NCI-H526 (cell line): Measurements from ENCODE around the gene UTF1.
"Not testable (repeated sequence)": the region's sequence is repeated elsewhere in the genome, so short reads cannot be mapped to it uniquely, and the experiment has no call there.

ENCODE experiments used
- DNase-seq, 2 experiments: peaks; one replicate each; lab custom pipeline; 2025; lab: John Stamatoyannopoulos, UW

UTF1 gene

GRCh38 chr10:133227256-133227655, 2.8 kb upstream of the UTF1 start:
- no peak for DNase-seq

GRCh38 chr10:133229265-133230043, 563 bp upstream of the UTF1 start:
- no peak for DNase-seq

- DNase-seq = peak in 1 of 2 experiments; percentile 24
These were observed 574 bp downstream of the UTF1 start for GRCh38 chr10:133230387-133231195.

- DNase-seq = no peak
These were observed 1.4 kb downstream of the UTF1 start for GRCh38 chr10:133231244-133231945.

- DNase-seq = no peak
These were observed 2.0 kb downstream of the UTF1 start for GRCh38 chr10:133231946-133232574.

GRCh38 chr10:133234796-133235195, 4.8 kb downstream of the UTF1 start:
- DNase-seq = not testable (repeated sequence)

- no peak for DNase-seq
These were observed 5.3 kb downstream of the UTF1 start for GRCh38 chr10:133235265-133235855.

- no peak for DNase-seq
These were observed 5.9 kb downstream of the UTF1 start for GRCh38 chr10:133235932-133236331.

GRCh38 chr10:133236401-133237240, 6.6 kb downstream of the UTF1 start:
- DNase-seq = no peak

GRCh38 chr10:133237241-133237587, 7.2 kb downstream of the UTF1 start:
- DNase-seq = no peak

GRCh38 chr10:133237588-133238465, 7.8 kb downstream of the UTF1 start, which contains the start of gene VENTX:
TSS of gene VENTX (plus strand) at chr10:133237855. CDS start at chr10:133237915, 60 bp downstream.
- peak in 1 of 2 experiments; percentile 44 for DNase-seq

- DNase-seq = no peak
These were observed 8.4 kb downstream of the UTF1 start for GRCh38 chr10:133238466-133238804.

GRCh38 chr10:133239990-133240389, 10.0 kb downstream of the UTF1 start:
- DNase-seq = no peak

GRCh38 chr10:133241501-133242205, 11.6 kb downstream of the UTF1 start:
- no peak for DNase-seq

- no peak for DNase-seq
These were observed 12.8 kb downstream of the UTF1 start for GRCh38 chr10:133242611-133243356.

- no peak for DNase-seq
These were observed 13.6 kb downstream of the UTF1 start for GRCh38 chr10:133243593-133243992.

- DNase-seq = no peak
These were observed 15.6 kb downstream of the UTF1 start for GRCh38 chr10:133245439-133246235.

- DNase-seq = no peak
These were observed 16.2 kb downstream of the UTF1 start for GRCh38 chr10:133246236-133246626.
